Eye (tissue), 1 donor: ENCODE measurements around the gene PREX1.

ENCODE experiments used
- DNase-seq: peaks from one replicate; pipeline ENCODE4 v3.0.0-alpha.2; 2015

The PREX1 gene

DNA sequence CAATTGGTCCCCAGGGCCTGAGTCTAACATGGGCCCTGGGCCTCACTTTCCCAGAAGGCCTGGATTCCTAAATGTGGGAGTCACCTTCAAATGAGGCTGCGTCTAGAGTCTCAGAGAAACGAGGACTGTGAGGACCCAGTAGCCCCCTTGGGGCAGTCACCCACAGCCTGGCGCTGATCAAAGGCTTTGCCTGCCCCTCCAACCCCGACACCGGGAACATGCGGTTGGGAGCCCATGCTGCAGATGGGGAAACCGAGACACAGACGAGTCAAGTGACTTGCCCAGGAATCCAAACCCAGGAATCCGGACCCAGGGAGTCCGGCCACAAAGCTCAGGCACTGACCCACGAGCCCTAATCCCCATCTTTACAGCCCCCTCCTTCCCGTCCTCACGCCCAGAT lies 209.7 kb downstream of the PREX1 start:
- DNase-seq = no peak

GRCh38 chr20:48617481-48617880 lies 210.3 kb downstream of the PREX1 start:
- no peak for DNase-seq

DNA sequence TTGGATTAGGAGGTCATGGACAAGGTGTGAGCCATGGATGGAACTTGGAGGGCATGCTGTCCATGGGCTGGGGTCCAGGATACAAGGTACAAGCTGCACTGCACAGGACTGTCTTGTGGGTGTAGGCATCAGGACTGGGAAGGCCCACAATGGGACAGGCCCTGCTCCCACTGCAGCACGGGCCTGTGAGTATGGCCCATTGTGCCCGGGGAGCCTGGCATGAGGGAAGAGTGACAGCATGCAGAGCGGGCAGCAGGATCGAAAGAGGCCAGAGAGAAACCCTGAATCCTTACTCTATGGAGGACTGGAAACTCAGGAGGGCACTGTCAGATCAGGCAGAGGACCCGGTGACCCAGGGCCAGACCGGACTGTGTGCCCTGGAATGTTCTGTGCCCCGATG lies 211.3 kb downstream of the PREX1 start:
- no peak for DNase-seq

DNA sequence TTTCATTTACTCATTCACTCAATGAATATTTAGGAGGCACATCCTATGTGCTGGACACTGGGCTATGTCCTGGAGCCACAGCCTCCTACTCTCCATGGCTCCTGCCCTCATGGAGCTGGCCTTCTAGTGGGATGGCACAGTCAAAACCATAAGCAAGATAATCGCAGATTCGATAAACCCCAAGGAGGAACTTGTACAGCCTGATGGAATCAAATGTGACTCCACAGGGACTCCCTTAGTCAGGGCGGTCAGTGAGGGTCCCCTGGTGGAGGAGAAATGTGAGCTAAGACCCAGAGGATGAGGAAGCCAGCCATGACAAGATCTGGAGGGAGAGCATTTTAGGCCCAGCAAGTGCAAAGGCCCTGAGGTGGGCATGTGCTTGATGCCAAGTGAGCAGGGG lies 211.9 kb downstream of the PREX1 start:
- no peak for DNase-seq

GRCh38 chr20:48614593-48615274 lies 213.1 kb downstream of the PREX1 start:
- no peak for DNase-seq

DNA sequence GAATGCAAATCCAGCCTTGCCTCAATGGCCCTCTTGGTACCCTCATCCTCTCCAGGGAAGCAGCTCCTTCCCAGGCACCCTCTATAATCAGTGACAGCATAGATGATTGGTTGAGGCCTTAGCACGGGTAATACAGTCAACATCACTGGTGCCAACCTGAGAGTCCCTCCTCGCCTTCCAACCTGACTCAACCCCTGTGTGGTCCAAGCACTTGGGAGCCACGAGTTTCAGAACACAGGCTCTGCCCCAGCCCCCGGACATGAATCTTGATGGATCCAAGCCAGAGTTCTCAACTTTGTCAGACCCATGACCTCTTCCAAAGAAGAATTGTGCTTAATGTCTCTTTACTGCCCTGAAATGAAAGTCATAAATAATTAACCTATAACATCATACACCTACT lies 213.9 kb downstream of the PREX1 start:
- no peak for DNase-seq

DNA sequence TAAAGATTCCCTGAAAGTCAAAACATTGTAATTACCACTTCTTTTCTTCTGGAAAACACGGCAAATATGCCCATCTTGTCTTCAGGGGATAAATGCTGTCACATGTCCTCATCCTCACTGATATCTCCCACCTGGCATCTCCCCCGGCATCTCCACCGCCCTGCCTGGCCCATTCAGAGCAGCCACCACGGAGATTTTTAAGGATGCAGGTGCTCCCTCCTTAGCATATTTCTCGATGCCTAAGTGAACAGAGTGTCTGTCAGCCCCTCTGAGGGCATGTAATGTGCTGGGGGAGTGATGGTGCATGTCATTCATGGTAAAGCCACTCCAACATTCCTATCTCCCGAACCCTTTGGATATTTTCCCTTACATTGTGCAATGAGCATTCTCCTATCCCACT lies 215.5 kb downstream of the PREX1 start:
- no peak for DNase-seq

DNA sequence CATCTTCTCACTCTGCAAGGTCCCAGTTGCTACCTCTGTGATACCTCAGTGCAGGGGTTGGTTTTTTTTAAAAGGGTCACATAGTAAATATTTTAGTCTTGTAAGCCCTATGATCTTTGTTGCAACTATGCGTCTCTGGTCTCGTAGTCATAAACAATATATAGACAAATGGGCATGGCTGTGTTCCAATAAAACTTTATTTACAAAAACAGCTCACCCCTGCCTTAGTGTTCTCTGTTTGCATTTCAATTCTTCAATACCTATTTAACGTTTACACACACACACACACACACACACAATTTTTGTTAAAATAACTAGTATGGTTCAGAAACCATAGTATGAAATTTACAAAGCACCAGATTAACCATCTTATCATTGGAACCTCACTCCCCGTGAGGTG lies 216.8 kb downstream of the PREX1 start:
- no peak for DNase-seq

DNA sequence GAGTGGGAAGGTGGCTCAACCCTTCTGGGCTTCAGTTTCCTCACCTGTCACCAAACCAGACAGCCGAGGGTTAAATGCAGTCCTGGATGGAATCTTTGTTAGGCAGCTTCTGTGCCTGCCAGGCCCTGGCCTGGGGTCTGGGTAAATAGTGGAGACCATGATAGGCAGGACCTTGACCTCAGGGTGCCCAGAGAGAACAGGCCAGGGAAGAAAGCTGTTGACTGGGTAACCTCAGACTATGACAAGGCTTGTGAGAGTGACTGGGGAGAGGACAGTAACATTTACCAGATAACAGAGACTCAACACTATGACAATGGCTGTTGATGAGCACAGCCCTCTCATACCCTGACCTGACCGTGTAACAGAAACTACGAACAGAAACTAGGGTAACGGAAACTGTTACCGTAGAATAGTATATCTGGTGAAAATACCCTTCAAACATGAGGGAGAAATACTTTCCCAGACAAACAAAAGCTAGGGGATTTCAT lies 218.3 kb downstream of the PREX1 start:
- no peak for DNase-seq

GRCh38 chr20:48608756-48609155 lies 219.0 kb downstream of the PREX1 start:
- no peak for DNase-seq

DNA sequence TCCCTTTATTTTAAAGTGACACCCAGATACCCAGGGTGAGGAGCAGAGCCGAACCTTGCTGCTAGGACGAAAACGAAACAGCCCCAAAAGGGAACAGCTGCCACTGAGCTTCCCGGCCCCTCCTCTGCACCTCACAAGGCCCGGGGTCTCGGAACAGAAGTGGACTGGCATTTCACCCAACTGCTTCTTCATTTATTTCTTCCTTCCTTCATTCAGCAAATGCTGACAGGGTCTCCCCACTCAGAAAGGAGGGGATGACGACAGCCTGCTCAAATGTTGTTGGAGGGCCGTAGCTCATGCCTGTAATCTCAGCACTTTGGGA lies 220.3 kb downstream of the PREX1 start:
- DNase-seq = no peak

DNA sequence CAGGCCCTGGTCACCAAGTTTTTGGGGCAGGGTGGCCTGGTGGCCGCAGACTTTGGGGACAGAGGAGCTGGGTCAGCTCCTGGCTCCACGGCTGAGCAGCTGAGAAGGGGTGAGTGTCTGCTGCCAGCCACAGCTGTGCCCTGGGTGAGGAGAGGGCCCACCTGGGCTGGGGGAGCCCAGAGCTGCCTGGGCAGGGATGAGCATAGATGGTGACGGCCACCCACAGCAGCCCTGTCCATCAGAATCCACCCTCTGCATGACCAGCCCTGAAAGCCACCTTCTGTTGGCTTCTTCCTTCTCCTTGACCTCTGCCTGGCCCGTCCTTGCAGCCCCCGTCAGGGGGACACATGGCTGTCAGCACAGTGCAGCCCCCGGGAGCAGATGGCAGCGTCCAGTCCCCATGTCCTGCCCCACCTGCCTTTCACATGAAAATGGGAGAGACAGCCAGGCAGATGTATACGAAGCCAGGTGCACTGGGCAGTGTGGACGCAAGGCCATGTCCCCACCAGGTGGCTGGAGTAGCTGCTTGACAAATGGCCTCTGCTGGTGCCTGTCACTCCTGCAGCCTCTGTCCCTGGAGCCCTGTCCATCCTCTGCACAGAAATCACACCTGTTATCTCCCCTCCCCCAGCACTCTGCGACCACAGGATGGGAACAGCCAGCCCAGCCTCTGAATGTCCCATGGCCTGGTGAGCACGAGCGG lies 220.8 kb downstream of the PREX1 start:
- DNase-seq = no peak

DNA sequence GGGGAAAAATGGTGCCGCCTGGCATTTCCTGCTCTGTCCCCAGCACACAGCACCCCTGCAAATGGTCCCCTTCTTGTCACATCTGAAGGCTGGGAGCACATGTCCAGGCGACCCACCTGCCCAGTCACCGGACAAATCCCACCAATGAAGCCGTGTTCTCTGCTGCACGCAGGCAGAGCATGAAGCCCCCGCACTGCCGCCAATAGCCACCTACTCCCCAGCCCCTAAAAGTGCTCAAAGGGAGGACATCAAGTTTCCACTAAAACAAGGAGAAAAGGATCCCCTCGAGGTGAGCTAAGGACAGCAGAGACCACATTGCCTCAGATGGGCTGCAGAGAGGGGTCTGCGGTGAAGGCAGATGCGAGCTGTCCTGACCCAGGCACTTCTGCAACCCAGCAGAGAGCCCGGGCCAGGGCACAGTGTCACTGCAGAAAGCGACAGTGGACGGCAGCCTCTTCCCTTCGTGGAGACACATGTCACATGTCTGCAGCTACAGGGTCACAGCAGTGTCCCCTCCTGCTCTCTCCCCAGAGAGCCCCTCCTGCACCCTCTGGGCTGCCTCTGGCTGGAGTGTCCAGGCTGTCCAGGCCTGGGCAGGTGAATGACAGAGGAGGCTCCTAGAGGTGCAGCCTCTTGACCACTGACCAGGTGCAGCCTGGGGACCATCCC lies 221.5 kb downstream of the PREX1 start:
- no peak for DNase-seq

GRCh38 chr20:48605364-48606171 lies 222.2 kb downstream of the PREX1 start:
- DNase-seq = no peak

DNA sequence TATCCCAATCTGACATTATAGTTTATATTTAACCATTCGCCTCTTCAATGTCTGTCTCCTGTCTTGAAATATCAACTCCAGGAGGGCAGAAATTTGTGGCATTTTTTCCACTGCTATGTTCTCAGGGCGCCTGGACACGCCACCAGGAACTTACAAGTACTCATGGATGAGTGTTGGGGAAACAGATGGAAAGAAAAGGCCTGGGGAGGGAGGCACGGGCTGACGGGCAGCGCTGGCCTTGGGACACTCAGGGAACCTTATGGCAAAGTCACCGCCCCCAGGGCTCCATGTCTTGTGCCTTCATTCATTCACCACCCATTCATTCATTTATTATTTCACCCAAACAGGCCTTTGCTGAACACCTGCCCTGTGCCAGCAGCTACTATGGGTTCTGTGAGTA lies 222.9 kb downstream of the PREX1 start:
- no peak for DNase-seq

DNA sequence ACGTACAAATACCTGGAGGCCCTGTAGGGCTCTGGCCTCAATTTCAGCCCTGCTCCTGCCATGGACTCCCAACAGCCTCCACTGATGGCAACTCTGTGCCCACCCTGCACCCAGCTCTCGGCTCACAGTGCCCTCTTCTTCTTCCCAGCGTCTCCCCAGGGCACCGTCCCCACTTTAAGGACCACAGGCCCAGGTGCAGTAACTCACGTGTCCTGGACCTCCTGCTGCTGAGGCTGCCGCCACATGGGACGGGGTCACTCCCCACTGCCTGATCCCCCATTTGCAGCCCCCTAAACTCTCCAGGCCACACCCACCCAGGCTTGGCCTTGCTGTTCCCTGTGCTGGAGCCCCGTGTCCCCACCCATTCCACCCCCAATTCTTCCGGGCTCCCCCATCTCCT lies 223.4 kb downstream of the PREX1 start:
- DNase-seq = no peak

GRCh38 chr20:48603819-48604405 lies 223.9 kb downstream of the PREX1 start:
- DNase-seq = no peak

DNA sequence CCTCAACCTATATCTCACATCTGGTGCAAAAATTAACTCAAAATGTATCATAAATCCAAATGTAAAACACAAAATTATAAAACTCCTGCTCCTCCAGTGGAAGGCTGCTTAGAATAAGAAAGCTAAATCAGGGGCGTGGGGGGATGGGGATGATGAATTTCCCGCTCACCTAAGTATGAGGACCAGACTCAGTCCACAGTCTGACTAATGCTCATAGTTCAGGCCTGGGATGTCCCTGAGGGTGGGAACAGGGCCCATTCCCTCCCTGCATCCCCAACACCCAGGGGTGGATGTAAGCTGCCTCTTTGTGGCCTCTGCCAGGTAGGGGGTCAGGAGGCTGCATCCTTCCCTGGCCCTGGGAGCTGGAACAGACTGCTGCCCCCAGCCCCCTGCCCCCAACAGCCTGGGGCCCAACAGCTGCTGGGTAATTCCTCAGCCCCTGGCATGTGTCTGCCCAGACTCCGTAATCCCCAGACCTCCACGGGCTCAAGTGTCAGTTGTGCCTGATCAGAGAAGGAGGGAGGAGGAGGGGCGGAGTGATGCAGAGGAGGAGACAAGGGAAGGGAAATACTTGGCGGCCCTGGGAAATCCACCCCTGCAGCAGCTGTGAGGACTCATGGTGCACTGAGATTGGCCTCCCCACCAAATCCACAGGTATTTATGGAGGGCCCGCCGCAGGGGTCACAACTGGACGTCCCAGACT lies 224.5 kb downstream of the PREX1 start:
- peak; percentile 75 for DNase-seq

GRCh38 chr20:48601798-48602197 lies 226.0 kb downstream of the PREX1 start:
- no peak for DNase-seq

- DNase-seq = no peak
Observed at GRCh38 chr20:48600470-48600945, 227.3 kb downstream of the PREX1 start.

DNA sequence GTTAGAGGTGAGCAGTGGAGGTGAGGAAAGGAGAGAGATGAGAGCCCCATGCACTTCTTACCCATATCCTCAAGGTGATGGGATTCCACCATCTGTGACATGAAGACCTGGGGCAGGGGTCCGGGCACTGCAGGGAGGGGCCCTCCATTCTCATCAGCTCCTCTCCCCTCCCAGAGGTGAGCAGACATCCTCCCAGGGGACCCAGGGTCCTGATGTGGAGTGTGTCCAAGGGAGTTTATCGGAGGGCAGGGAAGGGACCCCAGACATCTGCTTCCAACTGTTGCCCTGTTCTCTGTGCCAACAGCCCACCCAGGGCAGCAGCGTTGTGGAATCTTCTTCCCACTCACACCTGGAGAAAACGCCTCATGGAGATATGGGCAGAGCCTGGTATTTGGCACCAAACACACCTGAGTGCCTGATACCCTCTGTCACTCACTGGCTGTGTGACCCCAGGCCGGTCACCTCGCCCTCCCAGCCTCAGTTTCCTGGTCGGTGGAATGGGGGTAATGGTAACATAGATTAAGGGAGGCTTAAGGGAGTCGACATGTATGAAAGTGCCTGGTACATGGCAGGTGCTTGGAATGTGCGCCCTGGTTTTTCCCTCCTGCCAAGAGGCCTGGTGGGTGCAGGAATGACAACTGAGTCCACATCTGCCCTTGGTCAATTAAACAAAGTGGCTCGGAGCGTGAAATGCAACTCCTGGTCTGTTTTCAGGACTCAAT lies 227.9 kb downstream of the PREX1 start:
- DNase-seq = no peak
